Inflammatory macrophage treated with lipopolysaccharide for 1 hour (primary cell): ENCODE results near the gene MYPN.
"Not testable (repeated sequence)": the region's sequence is repeated elsewhere in the genome, so short reads cannot be mapped to it uniquely, and the experiment has no call there.

Source experiments
- DNase-seq, 2 donors: peaks; one replicate each; pipeline ENCODE4 v3.0.0-alpha.2; 2020 to 2022

The MYPN gene

GRCh38 chr10:68175949-68176348 is 66.7 kb downstream of the MYPN start:
- DNase-seq: no peak

- no peak for DNase-seq
Measured at GRCh38 chr10:68176797-68177196, 67.5 kb downstream of the MYPN start.

GRCh38 chr10:68178592-68178991 is 69.3 kb downstream of the MYPN start:
- DNase-seq: no peak

- DNase-seq: no peak
Measured at GRCh38 chr10:68179016-68179415, 69.7 kb downstream of the MYPN start.

- no peak for DNase-seq
Measured at GRCh38 chr10:68180490-68180889, 71.2 kb downstream of the MYPN start.

GRCh38 chr10:68184546-68184945 is 75.3 kb downstream of the MYPN start:
- no peak for DNase-seq

GRCh38 chr10:68185085-68185484 is 75.8 kb downstream of the MYPN start:
- no peak for DNase-seq

- no peak for DNase-seq
Measured at GRCh38 chr10:68188835-68189234, 79.5 kb downstream of the MYPN start.

GRCh38 chr10:68192113-68192512 is 82.8 kb downstream of the MYPN start:
- DNase-seq: no peak

GRCh38 chr10:68194290-68194689 is 85.0 kb downstream of the MYPN start:
- no peak for DNase-seq

GRCh38 chr10:68195776-68196175 is 86.5 kb downstream of the MYPN start:
- not testable (repeated sequence) for DNase-seq

GRCh38 chr10:68196701-68197100 is 87.4 kb downstream of the MYPN start:
- DNase-seq: no peak

- peak; percentile 89 to 93 for DNase-seq
Measured at GRCh38 chr10:68202960-68203353, 93.7 kb downstream of the MYPN start.

GRCh38 chr10:68208424-68209042 is 99.2 kb downstream of the MYPN start:
- DNase-seq: peak; percentile 43 to 59

GRCh38 chr10:68211669-68212068 is 102.4 kb downstream of the MYPN start:
- DNase-seq: no peak

- peak; percentile 66 to 88 for DNase-seq
Measured at GRCh38 chr10:68212721-68213352, 103.5 kb downstream of the MYPN start.

- no peak for DNase-seq
Measured at GRCh38 chr10:68218786-68219185, 109.5 kb downstream of the MYPN start.

GRCh38 chr10:68221196-68221595 is 111.9 kb downstream of the MYPN start:
- peak; percentile 72 for DNase-seq

GRCh38 chr10:68222391-68222790 is 113.1 kb downstream of the MYPN start:
- peak; percentile 14 to 60 for DNase-seq

GRCh38 chr10:68223535-68224165 is 114.4 kb downstream of the MYPN start:
- no peak for DNase-seq

GRCh38 chr10:68224810-68225209 is 115.5 kb downstream of the MYPN start:
- no peak for DNase-seq

GRCh38 chr10:68230268-68230667 is 121.0 kb downstream of the MYPN start:
- no peak for DNase-seq

- peak; percentile 19 to 45 for DNase-seq
Measured at GRCh38 chr10:68231106-68231816, 122.0 kb downstream of the MYPN start.

GRCh38 chr10:68231817-68232251 is 122.5 kb downstream of the MYPN start, which contains the start of gene ATOH7:
Gene ATOH7 (minus strand): TSS chr10:68232113. CDS start chr10:68231677, 436 bp downstream.
- DNase-seq: no peak
